H1 (cell line): ENCODE measurements around the gene RECK. TPM values are rescaled to one million over a fixed set of nuclear protein-coding genes. Genes with fewer than 3 reads are reported as not detected.
A peak's percentile ranks its signal among the peaks of the same experiment; 100 is the strongest.

Experiments
- CTCF ChIA-PET: fragments of 300-600 bp; sonication (Branson Sonifier 250); formaldehyde crosslinking; loops from one replicate; lab custom pipeline; 2021; ENCODE audit not compliant: partially characterized antibody; lab: Charles Lee
- POLR2A ChIA-PET: fragments of 300-600 bp; sonication (Branson Sonifier 250); formaldehyde crosslinking; loops from one replicate; lab custom pipeline; 2021; ENCODE audit warnings: inconsistent platforms; ENCODE audit not compliant: partially characterized antibody; lab: Charles Lee
- DNase-seq, 2 experiments: peaks; one replicate each; pipeline versions ENCODE4 v3.0.0 to v3.0.0-alpha.2; 2010 to 2022; ENCODE audit warnings: low spot score in 2 of 2, low read depth in 1 of 2, mixed read lengths in 1 of 2
- FAIRE-seq: peaks from 2 replicates; lab custom pipeline; 2011; peaks lifted over from hg19 to GRCh38; lab: Jason Lieb, UNC
- H2AFZ ChIP-seq: 2 replicates; pipeline ENCODE4 v1.8.1; 2012; ENCODE audit warnings: low read length, inconsistent platforms
- H2AK5ac ChIP-seq: 2 replicates; pipeline ENCODE4 v1.6.1; 2013; ENCODE audit warnings: low read depth, low read length
- H2BK120ac ChIP-seq: replicated peaks from 2 replicates; pipeline ENCODE3; 2013; ENCODE audit warnings: low read depth, low read length, inconsistent platforms
- H2BK12ac ChIP-seq: 2 replicates; pipeline ENCODE4 v1.6.1; 2013; ENCODE audit warnings: low read depth, low read length
- H2BK15ac ChIP-seq: 2 replicates; pipeline ENCODE4 v1.6.1; 2013; ENCODE audit warnings: low read length
- H2BK20ac ChIP-seq: 2 replicates; pipeline ENCODE4 v1.6.1; 2013; ENCODE audit warnings: low read length
- H2BK5ac ChIP-seq: 2 replicates; pipeline ENCODE4 v1.6.1; 2013; ENCODE audit warnings: low read depth, low read length
- H3K14ac ChIP-seq: 2 replicates; pipeline ENCODE4 v1.6.1; 2013; ENCODE audit warnings: inconsistent platforms; ENCODE audit not compliant: insufficient read length
- H3K18ac ChIP-seq: 2 replicates; pipeline ENCODE4 v1.6.1; 2013; ENCODE audit warnings: low read length; ENCODE audit errors: extremely low read depth
- H3K23ac ChIP-seq: 2 replicates; pipeline ENCODE4 v1.6.1; 2013; ENCODE audit warnings: inconsistent platforms; ENCODE audit not compliant: insufficient read length
- H3K23me2 ChIP-seq: 2 replicates; pipeline ENCODE4 v1.6.1; 2013; ENCODE audit warnings: low read depth, low read length
- H3K27ac ChIP-seq: 2 replicates; pipeline ENCODE4 v1.6.1; 2011; ENCODE audit warnings: low read depth, low read length, inconsistent platforms
- H3K27me3 ChIP-seq, 4 experiments: replicated peaks in 1 of 4; 1 replicate in 1 of 4; 2 replicates in 3 of 4; pipeline versions ENCODE4 v1.6.1 to v1.8.1; 2011 to 2013; ENCODE audit warnings: low read length in 3 of 4, mild to moderate bottlenecking in 3 of 4, inconsistent platforms in 2 of 4, mixed read lengths in 2 of 4, moderate library complexity in 1 of 4; ENCODE audit not compliant: control insufficient read depth in 3 of 4, insufficient read depth in 3 of 4; ENCODE audit errors: extremely low read depth in 1 of 4
- H3K36me3 ChIP-seq, 4 experiments: 2 replicates each; pipeline versions ENCODE4 v1.6.1 to v1.8.1; 2011 to 2013; ENCODE audit warnings: mild to moderate bottlenecking in 4 of 4, low read length in 3 of 4, moderate library complexity in 2 of 4, control low read depth in 1 of 4, inconsistent platforms in 1 of 4; ENCODE audit not compliant: insufficient read depth in 4 of 4, control insufficient read depth in 2 of 4
- H3K4ac ChIP-seq: replicated peaks from 2 replicates; pipeline ENCODE3; 2013; ENCODE audit warnings: low read length, low read depth, mixed read lengths, inconsistent platforms; ENCODE audit not compliant: insufficient read length
- H3K4me1 ChIP-seq, 4 experiments: replicated peaks in 1 of 4; 1 replicate in 1 of 4; 2 replicates in 3 of 4; pipeline versions ENCODE4 v1.6.1 to v1.8.1; 2011 to 2013; ENCODE audit warnings: low read length in 3 of 4, inconsistent platforms in 2 of 4, mixed read lengths in 1 of 4; ENCODE audit not compliant: insufficient read depth in 4 of 4, control insufficient read depth in 3 of 4
- H3K4me2 ChIP-seq, 2 experiments: 2 replicates each; pipeline versions ENCODE4 v1.6.1 to v1.8.1; 2011 to 2013; ENCODE audit warnings: low read depth in 2 of 2, low read length in 2 of 2, control low read depth in 1 of 2, inconsistent platforms in 1 of 2, mild to moderate bottlenecking in 1 of 2; ENCODE audit not compliant: insufficient read depth in 1 of 2
- H3K4me3 ChIP-seq, 4 experiments: fragments of 200-600, 300-600 bp in 1 of 4; sonication (generic), shearing (Covaris generic), sonication (Bioruptor Twin) in 1 of 4; 2 replicates each; pipeline versions ENCODE4 v1.5.1 to v1.8.1; 2011 to 2016; ENCODE audit warnings: low read length in 4 of 4, low read depth in 3 of 4, control low read depth in 2 of 4, inconsistent platforms in 2 of 4, mild to moderate bottlenecking in 2 of 4, mixed read lengths in 1 of 4, moderate library complexity in 1 of 4; ENCODE audit not compliant: insufficient read depth in 2 of 4; ENCODE audit errors: extremely low read depth in 1 of 4
- H3K56ac ChIP-seq: replicated peaks from 2 replicates; pipeline ENCODE3; 2013; ENCODE audit warnings: low read depth, mild to moderate bottlenecking, mixed read lengths, low read length, inconsistent platforms; ENCODE audit not compliant: insufficient read length
- H3K79me1 ChIP-seq: 2 replicates; pipeline ENCODE4 v1.6.1; 2013; ENCODE audit warnings: low read depth, low read length, control low read depth
- H3K79me2 ChIP-seq, 2 experiments: 2 replicates each; pipeline versions ENCODE4 v1.6.1 to v1.8.1; 2012 to 2013; ENCODE audit warnings: low read length in 2 of 2, mild to moderate bottlenecking in 2 of 2, inconsistent platforms in 1 of 2; ENCODE audit not compliant: insufficient read depth in 2 of 2, control insufficient read depth in 1 of 2
- H3K9ac ChIP-seq, 4 experiments: replicated peaks in 1 of 4; 1 replicate in 1 of 4; 2 replicates in 3 of 4; pipeline versions ENCODE4 v1.6.1 to v1.8.1; 2011 to 2013; ENCODE audit warnings: low read depth in 3 of 4, low read length in 3 of 4, control low read depth in 2 of 4, mild to moderate bottlenecking in 2 of 4, moderate library complexity in 2 of 4, inconsistent platforms in 1 of 4; ENCODE audit errors: extremely low read depth in 1 of 4
- H3K9me3 ChIP-seq, 2 experiments: 2 replicates each; pipeline versions ENCODE4 v1.6.1 to v1.8.1; 2012 to 2013; ENCODE audit warnings: mild to moderate bottlenecking in 2 of 2, moderate library complexity in 2 of 2, control low read depth in 1 of 2, inconsistent platforms in 1 of 2, low read depth in 1 of 2, low read length in 1 of 2, mixed read lengths in 1 of 2; ENCODE audit not compliant: insufficient read depth in 2 of 2
- H4K20me1 ChIP-seq, 2 experiments: replicated peaks in 1 of 2; 2 replicates each; pipeline versions ENCODE3 to v1.8.1; 2011 to 2013; ENCODE audit warnings: inconsistent platforms in 2 of 2, low read length in 2 of 2, mild to moderate bottlenecking in 1 of 2; ENCODE audit not compliant: insufficient read depth in 2 of 2, control insufficient read depth in 1 of 2
- H4K5ac ChIP-seq: 2 replicates; pipeline ENCODE4 v1.6.1; 2013; ENCODE audit warnings: low read length, low read depth, mixed read lengths, inconsistent platforms; ENCODE audit not compliant: insufficient read length
- H4K8ac ChIP-seq: 2 replicates; pipeline ENCODE4 v1.8.0; 2013; ENCODE audit warnings: mild to moderate bottlenecking, moderate library complexity, low read length, inconsistent platforms; ENCODE audit not compliant: insufficient read depth; ENCODE audit errors: extremely low read depth
- H4K91ac ChIP-seq: replicated peaks from 2 replicates; pipeline ENCODE3; 2013; ENCODE audit warnings: low read length, mixed read lengths, inconsistent platforms; ENCODE audit not compliant: insufficient read length
- RBBP5 ChIP-seq: IDR thresholded peaks from 2 replicates; pipeline ENCODE4 v1.7.1; 2012; ENCODE audit warnings: low read depth, mild to moderate bottlenecking, inconsistent platforms, low read length, moderate library complexity, borderline replicate concordance
- TAF7 ChIP-seq: optimal IDR thresholded peaks from 2 replicates; pipeline ENCODE3; 2011; ENCODE audit warnings: low read depth, mild to moderate bottlenecking, inconsistent platforms, low read length, moderate library complexity, borderline replicate concordance
- WGBS, 2 experiments: shearing (Covaris generic) in 1 of 2; methylation state at CpG; one replicate each; pipeline versions ENCODE4 v1.1.6 to v1.1.7; 2013 to 2015; ENCODE audit warnings: low lambda C conversion rate in 2 of 2, mixed read lengths in 2 of 2, inconsistent platforms in 1 of 2, low coverage in 1 of 2, missing lambda C conversion rate in 1 of 2; ENCODE audit not compliant: insufficient replicate concordance in 2 of 2, insufficient coverage in 1 of 2, insufficient read length in 1 of 2; ENCODE audit errors: extremely low coverage in 1 of 2, missing lambda C conversion rate in 1 of 2; 5-methylcytosine and 5-hydroxymethylcytosine counted together
- polyA plus RNA-seq, 7 experiments: library from polyadenylated mRNA; depleted of rRNA in 3 of 7; stranded (reverse) in 5 of 7; unstranded in 2 of 7; fragments of >200 nt in 5 of 7; fragments of 200-250 nt in 2 of 7; gene quantifications; 1 replicate in 5 of 7; 2 replicates in 1 of 7; 4 replicates in 1 of 7; pipeline versions ENCODE4 v1.2.1 to v1.2.3, GENCODE V29; 2011 to 2013; ENCODE audit warnings: missing spikeins in 2 of 7, mixed read lengths in 2 of 7
- total RNA-seq: library from RNA; stranded (reverse); fragmentation: NEBNext Ultra II Directional; extraction: Animal tissue kit (Norgen Biotek cat#: 25700); gene quantifications from 2 replicates; pipeline ENCODE4 v1.2.1, GENCODE V29; 2021

RECK gene
- total and polyA plus RNA-seq, 2 of the 8 experiments (the other 6 are each of a cell fraction or from before 2014, with no cell fraction given), result 5.4 to 9.8 TPM

DNA sequence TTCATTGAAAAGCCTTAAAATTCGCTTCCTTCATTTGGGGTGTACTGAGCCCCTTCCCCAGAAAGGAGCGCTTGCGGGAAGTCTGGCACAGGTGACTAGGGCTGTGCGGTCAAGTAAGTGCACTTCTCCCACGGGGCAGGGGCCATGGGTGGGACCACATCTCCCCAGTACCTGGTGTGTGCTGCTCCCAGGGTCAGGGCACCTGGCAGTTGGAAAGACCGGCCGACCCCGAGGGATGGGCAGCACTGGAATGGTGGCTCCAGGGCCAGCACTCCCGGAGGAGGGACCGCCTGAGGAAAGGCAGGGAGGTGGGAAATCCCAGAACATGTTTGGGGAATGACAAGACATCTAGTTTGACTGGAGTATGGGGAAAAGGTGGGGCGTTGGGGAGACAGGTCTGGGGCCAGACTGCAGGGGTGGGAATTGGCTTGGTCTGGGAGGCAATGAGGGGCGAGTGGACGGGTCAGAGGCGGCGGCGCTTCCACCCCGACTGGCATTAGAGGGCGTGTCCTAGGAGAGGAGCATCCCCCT is 99.1 kb downstream of the RECK start:
- ChIA-PET CTCF (interaction anchor here (1.7 to 3.0 kb wide), 2 partner anchors 28 to 33 kb away, joined by 7 to 13 read pairs; no protein-coding TSS in a partner anchor), POLR2A (interaction anchor here (1.1 to 2.6 kb wide), 3 partner anchors 21 to 344 kb away, joined by 4 to 9 read pairs (median 5); no protein-coding TSS in a partner anchor)
- Histone ChIP-seq H2BK12ac (peak overlapping the region; percentile 50), H3K36me3 (no peaks in the 10 kb centered on the region; a peak in 1 of 8 replicates), H3K4ac (no peak overlapping the region), H2BK15ac (peak overlapping the region; percentile 13; the same call in 1 of the 2 replicates), H2AFZ (no peak overlapping the region), H3K27ac (no peak overlapping the region), H4K91ac (no peak overlapping the region), H2AK5ac (no peak overlapping the region), H3K4me1 (peaks cover 0 to 15% (median 7%) of the 10 kb centered on the region in 4 experiments; a peak in 6 of 7 replicates), H3K14ac (no peak overlapping the region), H3K27me3 (peaks cover 18 to 58% (median 49%) of the 10 kb centered on the region in 4 experiments), H3K79me1 (no peaks in the 10 kb centered on the region), H3K23ac (no peak overlapping the region), H3K23me2 (peaks cover 15% of the 10 kb centered on the region), H4K20me1 (peaks cover 3 to 5% of the 10 kb centered on the region in 2 experiments), H3K56ac (no peak overlapping the region), H3K9ac (no peak overlapping the region), H3K4me3 (peak overlapping the region; percentile 62 to 76 (median 70)), H2BK5ac (no peak overlapping the region), H4K8ac (no peak overlapping the region), H3K79me2 (no peaks in the 10 kb centered on the region), H3K9me3 (no peaks in the 10 kb centered on the region), H3K18ac (peak overlapping the region; percentile 48), H4K5ac (no peak overlapping the region), H3K4me2 (peak overlapping the region; percentile 86 to 93), H2BK20ac (no peak overlapping the region), H2BK120ac (no peak overlapping the region)
- 5% methylated on average over 13 of the region's 18 CpGs; no CpG with 5 or more reads in 1 of the 2 experiments for WGBS, 2 experiments
- TF ChIP-seq TAF7 (no peak), RBBP5 (0 out of 2 replicates have a peak, but pooled peaks have one; percentile 8)
- FAIRE-seq (no peak), DNase-seq (peak in 1 of 2 experiments; percentile 77)
